GM12864 (cell line): Measurements from ENCODE around the gene SALL4.
A peak's percentile ranks its signal among the peaks of the same experiment; 100 is the strongest.
"Not testable (repeated sequence)": the region's sequence is repeated elsewhere in the genome, so short reads cannot be mapped to it uniquely, and the experiment has no call there.

ENCODE experiments used
- DNase-seq: peaks from one replicate; pipeline ENCODE4 v3.0.0-alpha.2; 2011; ENCODE audit warnings: low read depth
- H3K4me3 ChIP-seq: 2 replicates; pipeline ENCODE4 v1.5.1; 2011; ENCODE audit warnings: mild to moderate bottlenecking, low read depth, low read length, control low read depth
- CTCF ChIP-seq: IDR thresholded peaks from 2 replicates; pipeline ENCODE4 v1.5.1; 2011; ENCODE audit warnings: low read depth, mild to moderate bottlenecking, moderate library complexity, low read length, control low read depth, inconsistent platforms; ENCODE audit errors: missing control alignments

The SALL4 gene

GRCh38 chr20:51766994-51767866 is 35.1 kb downstream of the SALL4 start:
- H3K4me3 ChIP-seq = no peak overlapping the region
- TF ChIP-seq CTCF = peak; percentile 6
- DNase-seq = no peak

- not testable (repeated sequence) for DNase-seq, H3K4me3 ChIP-seq
Observed at GRCh38 chr20:51765381-51765780, 36.9 kb downstream of the SALL4 start.

GRCh38 chr20:51763965-51764602 is 38.2 kb downstream of the SALL4 start:
- H3K4me3 ChIP-seq = no peak overlapping the region
- no peak for DNase-seq
- TF ChIP-seq CTCF = no peak

- no peak for TF ChIP-seq CTCF
- no peak overlapping the region for H3K4me3 ChIP-seq
- no peak for DNase-seq
Observed at GRCh38 chr20:51760905-51761546, 41.3 kb downstream of the SALL4 start.

GRCh38 chr20:51759769-51760510 is 42.4 kb downstream of the SALL4 start:
- no peak overlapping the region for H3K4me3 ChIP-seq
- no peak for TF ChIP-seq CTCF

GRCh38 chr20:51758978-51759544 is 43.3 kb downstream of the SALL4 start:
- no peak overlapping the region for H3K4me3 ChIP-seq
- no peak for TF ChIP-seq CTCF
- DNase-seq = no peak

More at GRCh38 chr20:51759769-51760510, 42.4 kb downstream of the SALL4 start:
- DNase-seq = no peak
